GM20431 (cell line): ENCODE data around the gene NFE2L3.

ENCODE experiments used
- in situ Hi-C: fragments of 300-500 bp; cut with MseI, MboI; formaldehyde crosslinking; loops from one replicate; pipeline ENCODE4 v1.15.0; 2020; ENCODE audit warnings: low sequenced_read_pairs; ENCODE audit not compliant: unreplicated experiment

The NFE2L3 gene

DNA sequence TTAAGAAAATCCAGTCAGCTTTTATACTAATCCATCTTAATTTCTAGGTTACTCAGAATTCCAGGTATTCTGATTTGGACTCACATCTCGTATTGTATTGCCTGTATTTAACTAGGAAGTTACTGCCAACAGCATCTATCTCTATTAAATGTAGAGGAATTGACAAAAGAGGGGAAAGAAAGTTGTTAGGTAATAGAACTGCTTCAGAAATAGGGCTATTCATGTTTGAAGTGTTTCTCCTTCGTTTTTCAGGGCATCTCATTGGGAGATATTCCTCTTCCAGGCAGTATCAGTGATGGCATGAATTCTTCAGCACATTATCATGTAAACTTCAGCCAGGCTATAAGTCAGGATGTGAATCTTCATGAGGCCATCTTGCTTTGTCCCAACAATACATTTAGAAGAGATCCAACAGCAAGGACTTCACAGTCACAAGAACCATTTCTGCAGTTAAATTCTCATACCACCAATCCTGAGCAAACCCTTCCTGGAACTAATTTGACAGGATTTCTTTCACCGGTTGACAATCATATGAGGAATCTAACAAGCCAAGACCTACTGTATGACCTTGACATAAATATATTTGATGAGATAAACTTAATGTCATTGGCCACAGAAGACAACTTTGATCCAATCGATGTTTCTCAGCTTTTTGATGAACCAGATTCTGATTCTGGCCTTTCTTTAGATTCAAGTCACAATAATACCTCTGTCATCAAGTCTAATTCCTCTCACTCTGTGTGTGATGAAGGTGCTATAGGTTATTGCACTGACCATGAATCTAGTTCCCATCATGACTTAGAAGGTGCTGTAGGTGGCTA lies 32.5 kb downstream of the NFE2L3 start:
- in situ Hi-C loops = loop anchor here (25.0 kb wide), 1 partner anchor 97 kb away; no protein-coding TSS in a partner anchor

DNA sequence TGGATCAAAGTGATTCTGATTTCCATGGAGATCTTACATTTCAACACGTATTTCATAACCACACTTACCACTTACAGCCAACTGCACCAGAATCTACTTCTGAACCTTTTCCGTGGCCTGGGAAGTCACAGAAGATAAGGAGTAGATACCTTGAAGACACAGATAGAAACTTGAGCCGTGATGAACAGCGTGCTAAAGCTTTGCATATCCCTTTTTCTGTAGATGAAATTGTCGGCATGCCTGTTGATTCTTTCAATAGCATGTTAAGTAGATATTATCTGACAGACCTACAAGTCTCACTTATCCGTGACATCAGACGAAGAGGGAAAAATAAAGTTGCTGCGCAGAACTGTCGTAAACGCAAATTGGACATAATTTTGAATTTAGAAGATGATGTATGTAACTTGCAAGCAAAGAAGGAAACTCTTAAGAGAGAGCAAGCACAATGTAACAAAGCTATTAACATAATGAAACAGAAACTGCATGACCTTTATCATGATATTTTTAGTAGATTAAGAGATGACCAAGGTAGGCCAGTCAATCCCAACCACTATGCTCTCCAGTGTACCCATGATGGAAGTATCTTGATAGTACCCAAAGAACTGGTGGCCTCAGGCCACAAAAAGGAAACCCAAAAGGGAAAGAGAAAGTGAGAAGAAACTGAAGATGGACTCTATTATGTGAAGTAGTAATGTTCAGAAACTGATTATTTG lies 33.3 kb downstream of the NFE2L3 start:
- in situ Hi-C loops = loop anchor here (25.0 kb wide), 1 partner anchor 98 kb away; no protein-coding TSS in a partner anchor

DNA sequence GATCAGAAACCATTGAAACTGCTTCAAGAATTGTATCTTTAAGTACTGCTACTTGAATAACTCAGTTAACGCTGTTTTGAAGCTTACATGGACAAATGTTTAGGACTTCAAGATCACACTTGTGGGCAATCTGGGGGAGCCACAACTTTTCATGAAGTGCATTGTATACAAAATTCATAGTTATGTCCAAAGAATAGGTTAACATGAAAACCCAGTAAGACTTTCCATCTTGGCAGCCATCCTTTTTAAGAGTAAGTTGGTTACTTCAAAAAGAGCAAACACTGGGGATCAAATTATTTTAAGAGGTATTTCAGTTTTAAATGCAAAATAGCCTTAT lies 33.8 kb downstream of the NFE2L3 start:
- in situ Hi-C loops = loop anchor here (25.0 kb wide), 1 partner anchor 99 kb away; no protein-coding TSS in a partner anchor

DNA sequence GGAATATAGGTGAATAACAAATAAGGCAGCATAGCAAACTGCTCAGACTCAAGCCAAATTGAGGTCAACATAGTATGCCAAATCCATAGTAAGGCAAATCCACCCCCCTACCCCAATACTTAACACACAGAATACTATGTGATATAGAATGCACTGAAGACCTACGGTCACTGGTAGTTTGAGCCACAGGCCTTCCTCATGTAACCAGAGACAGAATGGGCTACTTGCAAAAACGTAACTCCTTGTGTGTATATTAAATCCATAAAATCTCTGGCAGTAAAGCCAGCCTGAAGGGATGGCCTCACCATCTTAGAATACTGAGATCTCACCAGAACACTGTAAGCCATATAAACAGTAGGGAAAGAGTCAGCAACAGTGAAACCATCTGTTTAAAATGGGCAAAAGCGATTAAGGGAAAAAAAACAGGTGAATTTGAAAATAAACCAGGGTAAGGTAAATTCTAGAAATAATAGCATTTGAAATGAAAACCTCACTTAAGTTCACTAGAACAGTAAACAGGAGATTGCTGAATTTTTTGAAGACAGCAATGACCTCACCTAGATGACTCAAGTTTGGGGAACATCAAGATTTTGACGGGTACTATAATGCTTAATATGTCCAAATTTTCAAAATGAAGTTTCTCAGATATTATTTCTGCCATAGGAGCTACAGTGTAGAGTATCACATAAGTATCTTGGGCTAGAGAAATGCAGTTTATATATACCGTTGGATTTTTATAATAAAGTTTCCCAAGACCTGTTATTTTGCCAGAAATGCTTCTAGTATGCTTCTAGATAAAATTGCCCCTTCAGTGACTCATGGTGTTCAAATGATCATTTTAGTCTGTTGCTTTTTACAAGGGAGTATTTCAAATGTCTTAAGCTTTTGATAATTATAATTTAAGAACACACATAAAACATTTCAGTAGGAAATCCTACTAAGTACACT lies 34.6 kb downstream of the NFE2L3 start:
- in situ Hi-C loops = loop anchor here (25.0 kb wide), 1 partner anchor 99 kb away; no protein-coding TSS in a partner anchor

DNA sequence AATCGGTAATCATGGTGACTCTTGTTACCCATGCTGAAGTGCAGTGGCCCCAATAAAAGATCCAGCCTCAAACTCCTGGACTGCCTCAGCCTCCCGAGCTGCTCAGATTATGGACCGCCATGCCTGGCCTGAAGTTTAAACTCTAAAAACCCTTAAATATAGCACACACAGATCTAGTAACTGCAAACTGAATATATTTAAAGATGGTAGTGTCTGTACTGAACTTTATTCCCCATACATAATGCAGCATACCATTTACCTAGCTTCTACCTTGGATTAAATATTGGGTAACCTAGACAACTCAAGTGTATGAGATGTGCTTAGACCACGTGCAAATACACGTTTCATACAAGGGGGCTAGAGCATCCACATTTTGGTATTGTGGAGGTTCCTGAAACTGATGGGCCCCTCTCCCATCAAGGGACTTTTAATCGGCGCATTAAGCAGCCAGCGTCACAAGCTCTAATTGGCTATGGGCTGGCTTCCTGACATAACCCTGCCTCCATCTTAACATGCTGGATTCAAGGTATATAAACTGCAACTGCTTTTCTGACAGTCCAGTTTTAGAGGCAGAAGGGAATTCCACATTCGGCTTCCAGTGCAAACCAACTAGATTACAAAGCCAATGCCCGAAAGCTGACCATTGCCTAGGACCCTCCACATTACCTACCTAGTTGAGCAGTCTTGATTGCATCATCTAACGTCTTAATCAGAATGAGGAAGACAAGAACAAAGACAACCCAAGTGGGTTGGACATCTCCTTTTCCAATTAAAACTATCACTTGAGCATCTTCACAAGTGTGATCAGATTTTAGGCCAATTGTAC lies 35.6 kb downstream of the NFE2L3 start:
- in situ Hi-C loops = loop anchor here (25.0 kb wide), 1 partner anchor 100 kb away; no protein-coding TSS in a partner anchor

DNA sequence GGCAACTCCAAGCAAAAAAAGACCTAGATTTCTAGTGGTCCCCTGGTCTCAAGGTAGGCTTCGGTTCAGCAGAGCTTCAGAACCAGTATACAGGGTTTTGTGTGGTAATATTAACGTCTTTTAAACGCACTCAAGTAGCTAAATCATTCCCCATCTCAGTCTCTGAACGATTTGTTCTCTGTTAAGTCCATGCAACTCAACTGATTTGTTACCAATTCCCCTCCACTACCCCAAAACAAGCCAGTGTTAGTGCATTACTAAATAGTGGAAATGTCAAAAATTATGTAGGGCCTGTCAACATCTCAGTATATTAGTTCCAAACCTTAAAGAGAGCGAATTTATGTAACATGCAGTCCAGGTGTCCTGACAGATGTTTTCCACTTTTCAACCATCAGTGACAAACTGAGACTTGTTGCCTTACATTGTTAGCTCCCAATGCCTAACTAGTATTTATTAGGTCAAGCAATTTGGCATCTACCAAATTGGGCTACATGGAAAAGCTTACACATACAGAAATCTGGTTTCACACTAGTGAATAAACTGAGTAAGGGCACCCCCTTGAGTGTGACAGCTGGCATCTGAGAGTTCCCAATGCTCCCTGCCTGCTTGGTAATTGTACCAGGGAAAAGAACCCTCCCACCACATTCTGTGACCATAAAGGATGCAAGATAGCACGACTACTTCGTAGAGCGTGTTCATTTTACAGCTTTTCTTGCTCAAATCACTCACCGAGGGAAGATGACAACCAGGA lies 36.4 kb downstream of the NFE2L3 start:
- in situ Hi-C loops = loop anchor here (25.0 kb wide), 1 partner anchor 101 kb away; no protein-coding TSS in a partner anchor

DNA sequence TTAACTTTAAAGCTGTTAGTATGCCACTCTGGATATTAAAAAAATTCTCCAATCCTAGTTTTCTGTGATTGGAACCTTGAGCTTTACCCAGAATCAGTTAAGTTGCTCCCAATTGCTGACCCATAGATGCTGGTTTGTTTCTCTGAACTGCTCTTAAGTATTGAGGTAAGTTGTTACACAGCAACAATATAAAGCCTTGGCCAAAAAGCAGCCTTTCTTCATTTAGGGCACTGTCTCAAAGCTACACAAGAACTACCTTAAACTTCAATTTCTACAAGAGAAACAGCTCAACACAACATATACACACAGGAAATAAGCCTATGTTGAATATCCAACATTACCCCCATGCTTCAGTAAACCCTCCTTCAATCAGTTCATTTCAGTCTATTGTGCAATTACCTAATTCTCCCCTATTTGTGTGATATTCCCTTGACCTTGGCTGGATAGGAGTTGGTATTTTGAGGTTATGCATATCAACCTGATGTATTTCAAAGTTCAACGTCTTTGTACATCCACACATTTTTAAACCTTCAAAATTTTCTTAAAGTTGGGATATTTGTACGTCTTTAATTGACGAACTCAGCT lies 37.1 kb downstream of the NFE2L3 start:
- in situ Hi-C loops = loop anchor here (25.0 kb wide), 1 partner anchor 102 kb away; no protein-coding TSS in a partner anchor

DNA sequence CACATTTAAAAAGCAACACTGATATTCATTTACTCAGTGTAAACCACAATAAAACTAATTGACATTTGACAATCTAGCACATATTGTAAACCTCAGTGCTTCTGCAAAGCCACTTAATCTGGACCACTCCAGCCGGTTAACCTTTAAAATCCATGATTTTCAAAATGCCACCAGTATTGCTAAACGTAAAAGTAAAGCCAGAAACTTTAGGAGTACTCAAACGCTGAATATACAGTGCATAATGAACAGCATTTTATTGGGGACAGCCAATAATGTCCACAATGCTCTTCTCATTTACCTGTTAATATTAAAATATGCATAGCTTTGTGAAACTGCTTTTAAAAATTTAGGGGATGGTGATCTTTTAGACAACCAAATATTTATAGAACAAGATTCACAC lies 37.7 kb downstream of the NFE2L3 start:
- in situ Hi-C loops = loop anchor here (25.0 kb wide), 1 partner anchor 102 kb away; no protein-coding TSS in a partner anchor

DNA sequence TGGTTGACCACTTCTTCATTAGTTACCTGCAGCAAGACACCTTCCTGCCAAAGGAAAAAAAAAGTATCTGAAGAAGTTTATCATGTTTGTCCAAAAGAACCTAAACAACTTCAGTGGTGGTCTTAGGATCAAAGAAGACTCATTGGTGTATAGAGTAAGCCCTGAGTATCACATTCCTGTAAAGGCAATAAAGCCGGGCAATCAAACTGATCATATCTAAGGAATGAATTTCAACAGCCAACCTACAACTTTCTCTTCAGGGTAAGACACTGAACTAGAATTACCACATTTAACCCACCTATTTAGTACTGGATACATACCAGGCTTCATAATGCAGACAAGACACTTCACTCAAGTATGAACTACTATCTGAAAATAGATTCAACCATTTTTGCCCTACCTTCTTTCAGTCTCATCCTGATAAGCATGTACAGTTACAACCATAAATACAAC lies 38.4 kb downstream of the NFE2L3 start:
- in situ Hi-C loops = loop anchor here (25.0 kb wide), 1 partner anchor 103 kb away; no protein-coding TSS in a partner anchor

DNA sequence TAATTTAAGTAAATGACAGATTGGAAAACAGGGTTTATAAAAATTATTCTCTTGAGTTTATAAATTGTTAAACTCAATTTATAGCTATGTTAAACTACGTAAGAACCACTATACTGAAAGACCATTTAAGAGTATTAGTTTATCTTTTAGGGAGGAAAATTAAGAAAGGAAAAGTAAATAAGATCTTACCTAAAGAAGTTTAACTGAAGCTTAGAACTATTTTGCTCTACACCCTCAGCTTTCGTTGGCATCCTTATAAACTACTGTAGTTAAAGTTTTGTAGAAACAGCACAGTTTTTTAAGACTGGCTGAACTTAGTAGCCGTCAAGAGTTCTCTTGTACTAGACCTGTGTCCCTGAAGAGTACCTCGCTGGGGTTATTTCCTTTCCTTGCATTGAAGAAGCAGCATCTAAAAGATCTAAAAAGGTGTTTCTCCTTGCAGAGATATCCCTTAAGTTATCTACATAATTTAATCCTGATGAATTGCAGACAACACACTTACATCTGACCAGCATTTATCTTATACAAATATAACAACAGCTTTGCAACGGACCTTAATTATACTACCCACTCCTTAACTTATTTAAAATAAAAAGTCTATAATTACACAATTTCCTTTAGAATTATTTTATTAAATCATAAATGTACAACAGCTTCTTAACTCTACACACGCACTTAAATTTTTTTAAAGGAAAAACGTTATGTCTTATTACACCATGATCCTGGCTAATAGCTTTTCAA lies 39.4 kb downstream of the NFE2L3 start:
- in situ Hi-C loops = loop anchor here (25.0 kb wide), 1 partner anchor 104 kb away; no protein-coding TSS in a partner anchor

DNA sequence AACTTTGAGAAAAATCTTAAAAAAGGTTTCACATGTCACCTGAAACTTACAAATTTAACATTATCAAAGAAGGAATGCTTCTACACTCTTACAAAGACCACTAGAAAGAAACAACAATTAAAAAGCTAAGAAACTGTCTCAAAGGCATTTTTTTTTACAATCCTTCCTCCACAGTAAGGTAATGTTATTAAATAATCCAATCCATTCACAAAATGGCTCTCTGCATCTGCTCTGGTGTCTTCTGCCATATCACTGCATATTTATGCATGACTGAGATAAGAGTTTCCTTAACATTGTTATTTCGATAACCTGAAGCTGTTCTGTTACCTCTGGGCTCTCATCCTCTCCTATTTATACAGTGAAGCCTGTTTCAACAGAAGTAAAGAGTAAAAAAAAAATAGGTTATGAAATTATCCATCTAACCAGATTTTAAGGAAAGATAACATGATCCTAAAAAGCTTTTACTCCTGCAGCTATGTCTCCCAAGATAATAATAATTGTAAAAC lies 40.0 kb downstream of the NFE2L3 start:
- in situ Hi-C loops = loop anchor here (25.0 kb wide), 1 partner anchor 105 kb away; no protein-coding TSS in a partner anchor

DNA sequence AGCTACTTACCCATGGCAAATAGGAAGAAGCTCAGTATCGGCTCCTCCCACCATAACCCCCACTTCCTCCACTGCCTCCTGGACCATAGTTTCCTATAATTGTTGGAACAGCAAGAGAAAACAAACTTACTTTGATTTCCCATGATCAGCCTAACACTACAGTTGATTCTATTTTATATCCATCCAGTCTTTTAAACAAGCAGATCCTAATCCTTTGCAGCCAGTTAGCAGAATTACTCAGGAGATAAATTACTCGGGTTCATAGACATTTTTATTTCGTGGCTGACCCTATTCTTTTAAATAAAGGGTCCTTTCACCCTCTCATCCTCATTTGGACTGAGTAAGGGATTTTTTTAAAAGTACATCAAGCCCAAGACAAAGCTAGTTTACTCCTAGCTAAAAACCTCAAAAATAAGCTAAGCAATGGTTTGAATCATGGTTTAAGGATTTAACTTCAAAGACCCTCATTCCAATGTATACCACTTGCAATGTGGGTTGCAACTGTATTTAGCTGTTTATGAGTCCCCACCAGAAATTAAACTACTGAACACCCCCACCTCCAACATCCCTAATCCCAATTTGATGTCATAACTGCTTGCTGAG lies 40.6 kb downstream of the NFE2L3 start:
- in situ Hi-C loops = loop anchor here (25.0 kb wide), 1 partner anchor 105 kb away; no protein-coding TSS in a partner anchor

DNA sequence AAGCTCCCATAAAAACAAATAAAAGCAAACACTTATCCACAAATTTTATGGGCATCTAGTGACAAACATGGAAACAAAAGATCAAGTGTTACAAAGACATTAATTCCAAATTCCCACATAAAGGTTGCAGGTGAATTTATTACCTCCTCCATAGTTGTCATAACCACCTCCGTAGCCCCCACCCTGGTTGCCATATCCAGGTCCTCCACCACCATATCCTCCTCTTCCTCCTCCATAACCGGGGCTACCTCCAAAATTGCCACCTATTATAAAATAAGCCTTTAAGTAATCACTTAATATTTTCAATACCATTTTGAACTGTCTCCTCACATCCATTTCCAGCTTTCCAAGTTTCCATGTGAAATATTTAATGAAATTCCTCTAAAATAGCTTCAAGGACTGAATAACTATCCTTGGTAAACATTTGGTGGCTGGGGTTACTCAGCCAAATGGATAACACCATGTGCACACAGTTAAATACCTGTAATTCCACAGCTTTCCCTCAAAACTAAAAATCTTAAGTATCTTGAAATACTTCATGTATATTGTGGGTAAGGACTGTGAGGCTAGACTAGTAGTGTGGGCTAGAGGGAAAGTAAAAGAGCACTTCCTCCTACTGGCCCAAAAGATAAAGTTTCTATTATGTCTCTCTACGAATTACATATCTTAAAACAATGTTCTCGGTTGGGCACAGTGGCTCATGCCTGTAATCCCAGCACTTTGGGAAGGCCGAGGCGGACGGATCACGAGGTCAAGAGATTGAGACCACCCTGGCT lies 41.6 kb downstream of the NFE2L3 start:
- in situ Hi-C loops = loop anchor here (25.0 kb wide), 1 partner anchor 106 kb away; no protein-coding TSS in a partner anchor

DNA sequence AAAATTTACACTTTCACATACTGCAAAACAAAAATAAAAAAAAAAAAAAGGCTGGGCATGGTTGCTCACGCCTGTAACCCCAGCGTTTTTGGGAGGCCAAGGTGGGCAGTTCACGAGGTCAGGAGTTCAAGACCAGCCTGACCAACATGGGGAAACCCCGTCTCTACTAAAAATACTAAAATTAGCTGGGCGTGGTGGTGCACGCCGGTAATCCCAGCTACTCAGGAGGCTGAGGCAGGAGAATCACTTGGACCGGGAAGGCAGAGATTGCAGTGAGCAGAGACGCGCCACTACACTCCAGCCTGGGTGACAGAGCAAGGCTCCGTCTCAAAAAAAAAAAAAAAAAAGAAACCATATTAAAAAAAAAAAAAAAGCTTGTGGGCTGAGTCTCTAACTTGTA lies 42.8 kb downstream of the NFE2L3 start:
- in situ Hi-C loops = loop anchor here (25.0 kb wide), 1 partner anchor 107 kb away; no protein-coding TSS in a partner anchor

DNA sequence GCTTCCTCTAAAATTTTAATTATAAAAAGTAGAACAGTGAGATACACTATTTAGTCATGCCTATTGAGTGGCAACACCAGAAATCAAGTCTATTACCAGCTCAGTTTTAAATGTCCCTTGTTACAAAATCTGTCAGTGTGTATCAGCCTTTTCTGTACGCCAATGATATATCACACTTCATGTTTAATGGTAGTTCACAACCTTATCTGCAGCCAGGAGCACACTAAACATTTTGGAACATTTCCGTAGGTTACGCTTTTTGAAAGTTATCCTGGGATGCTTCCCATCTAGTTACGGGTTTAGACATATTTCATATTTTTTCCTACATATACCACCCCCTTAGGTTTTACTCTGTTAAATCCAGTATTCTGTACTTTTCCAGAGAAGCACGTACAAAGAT lies 43.2 kb downstream of the NFE2L3 start:
- in situ Hi-C loops = loop anchor here (25.0 kb wide), 1 partner anchor 108 kb away; no protein-coding TSS in a partner anchor
